ENCODE results near the gene CLIP4. TPM values are rescaled to one million over a fixed set of nuclear protein-coding genes. Genes with fewer than 3 reads are reported as not detected.

Gene CLIP4
- total RNA-seq, 4 donors from 2014 or later = 24.1 to 48.7 (median 40.1) TPM

DNA sequence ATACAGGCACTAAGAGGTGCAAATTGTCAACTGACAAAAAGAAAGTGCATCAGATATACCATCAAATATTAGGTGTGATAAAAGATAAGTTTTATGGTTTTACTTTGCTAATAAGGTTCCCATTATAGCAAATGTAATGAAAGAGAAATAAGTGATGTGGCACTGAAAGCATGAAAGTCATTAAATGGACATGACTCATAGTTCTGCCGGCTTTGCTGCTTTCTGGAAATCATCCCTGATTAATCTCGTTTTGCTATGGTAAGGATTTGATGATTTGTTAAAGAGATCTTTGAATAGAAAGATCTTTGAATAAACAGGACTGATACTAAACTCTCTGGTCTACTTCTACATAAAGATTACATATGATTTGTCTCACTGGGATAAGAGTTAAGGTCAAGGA, 72.7 kb downstream of the CLIP4 start:
- TF ChIP-seq POLR2A (IDR thresholded peaks at IDR 0.05) = no peak
- TF ChIP-seq, protein P1, sequence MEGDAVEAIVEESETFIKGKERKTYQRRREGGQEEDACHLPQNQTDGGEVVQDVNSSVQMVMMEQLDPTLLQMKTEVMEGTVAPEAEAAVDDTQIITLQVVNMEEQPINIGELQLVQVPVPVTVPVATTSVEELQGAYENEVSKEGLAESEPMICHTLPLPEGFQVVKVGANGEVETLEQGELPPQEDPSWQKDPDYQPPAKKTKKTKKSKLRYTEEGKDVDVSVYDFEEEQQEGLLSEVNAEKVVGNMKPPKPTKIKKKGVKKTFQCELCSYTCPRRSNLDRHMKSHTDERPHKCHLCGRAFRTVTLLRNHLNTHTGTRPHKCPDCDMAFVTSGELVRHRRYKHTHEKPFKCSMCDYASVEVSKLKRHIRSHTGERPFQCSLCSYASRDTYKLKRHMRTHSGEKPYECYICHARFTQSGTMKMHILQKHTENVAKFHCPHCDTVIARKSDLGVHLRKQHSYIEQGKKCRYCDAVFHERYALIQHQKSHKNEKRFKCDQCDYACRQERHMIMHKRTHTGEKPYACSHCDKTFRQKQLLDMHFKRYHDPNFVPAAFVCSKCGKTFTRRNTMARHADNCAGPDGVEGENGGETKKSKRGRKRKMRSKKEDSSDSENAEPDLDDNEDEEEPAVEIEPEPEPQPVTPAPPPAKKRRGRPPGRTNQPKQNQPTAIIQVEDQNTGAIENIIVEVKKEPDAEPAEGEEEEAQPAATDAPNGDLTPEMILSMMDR (IDR thresholded peaks at IDR 0.05) = no peak
- Histone ChIP-seq H3K27ac (no peak overlapping the region), H3K9me3 (no peaks in the 10 kb centered on the region), H3K36me3 (no peaks in the 10 kb centered on the region), H3K27me3 (no peaks in the 10 kb centered on the region), H3K4me1 (no peaks in the 10 kb centered on the region), H3K4me3 (no peak overlapping the region)
- no peak for DNase-seq
- intact Hi-C loops (cut with DNase I; ENCODE audit: low total_unique reads) = no loop called here

DNA sequence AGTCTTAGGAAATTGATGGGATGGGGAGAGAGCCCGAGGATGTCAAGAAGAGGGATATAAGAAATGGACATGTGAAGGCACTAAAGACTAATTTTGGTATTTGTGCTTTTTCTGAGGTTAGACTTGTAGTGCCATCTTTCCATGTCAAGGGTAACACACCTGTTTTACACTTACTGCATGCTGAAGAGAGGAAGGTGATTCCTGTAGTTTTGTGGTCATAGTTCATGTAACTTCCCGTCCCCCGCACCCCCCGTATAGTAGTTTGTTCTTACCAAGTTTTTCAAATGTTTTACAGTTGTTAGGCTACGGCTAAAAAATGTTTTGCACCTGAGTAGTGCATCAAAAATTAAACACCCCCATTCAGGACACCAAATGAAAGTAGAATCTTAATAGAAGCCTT, 73.8 kb downstream of the CLIP4 start:
- Histone ChIP-seq H3K4me3 (no peak overlapping the region), H3K9me3 (no peaks in the 10 kb centered on the region), H3K27me3 (no peaks in the 10 kb centered on the region), H3K4me1 (no peaks in the 10 kb centered on the region), H3K36me3 (no peaks in the 10 kb centered on the region), H3K27ac (no peak overlapping the region)
- no peak for DNase-seq
- no peak for TF ChIP-seq POLR2A (IDR thresholded peaks at IDR 0.05)
- TF ChIP-seq, protein P1 (IDR thresholded peaks at IDR 0.05) = no peak
- intact Hi-C loops (cut with DNase I; ENCODE audit: low total_unique reads) = no loop called here

DNA sequence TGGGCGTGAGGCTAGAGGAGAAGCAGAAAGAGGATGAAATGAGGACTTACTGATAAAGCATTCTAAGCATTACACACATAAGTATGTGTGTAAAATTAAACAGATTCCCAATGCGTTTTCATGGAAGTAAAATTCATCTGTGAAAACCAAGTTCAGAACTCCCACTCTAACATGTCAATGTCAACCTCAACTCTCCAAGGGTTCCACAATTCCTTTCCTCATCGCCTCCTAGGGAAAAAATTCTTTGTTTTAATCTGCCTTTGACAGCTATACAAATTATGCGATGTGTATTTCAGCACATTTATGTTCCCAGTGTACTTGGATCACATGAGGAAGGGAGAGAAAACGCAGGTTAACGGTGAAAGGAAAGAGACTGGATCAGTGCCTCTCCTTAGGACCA, 76.6 kb downstream of the CLIP4 start:
- Histone ChIP-seq H3K4me3 (no peak overlapping the region), H3K36me3 (no peaks in the 10 kb centered on the region), H3K27ac (no peak overlapping the region), H3K4me1 (no peaks in the 10 kb centered on the region), H3K9me3 (no peaks in the 10 kb centered on the region), H3K27me3 (no peaks in the 10 kb centered on the region)
- TF ChIP-seq POLR2A (IDR thresholded peaks at IDR 0.05) = no peak
- TF ChIP-seq, protein P1 (IDR thresholded peaks at IDR 0.05) = no peak
- intact Hi-C loops (cut with DNase I; ENCODE audit: low total_unique reads) = loop anchor here (10.0 kb wide), 2 partner anchors 237 to 367 kb away; no protein-coding TSS in a partner anchor
- DNase-seq = no peak

DNA sequence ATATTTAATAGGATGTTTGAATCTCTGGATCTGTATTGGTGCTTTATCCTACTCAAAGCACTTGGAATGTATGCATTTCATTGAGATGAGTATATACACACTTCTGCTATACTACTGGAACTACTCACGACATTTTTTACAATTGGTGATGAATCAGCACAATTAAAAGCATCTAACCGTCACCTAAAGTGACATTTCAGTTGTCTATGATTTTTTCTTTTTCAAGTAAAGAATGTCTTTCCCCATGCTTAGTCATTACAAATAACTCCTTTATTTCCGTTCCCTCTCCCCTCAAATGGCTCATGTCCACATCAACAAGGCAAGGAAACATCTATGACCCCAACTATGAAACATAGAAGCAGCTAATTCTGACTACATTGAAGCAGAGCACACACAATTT, 77.3 kb downstream of the CLIP4 start:
- Histone ChIP-seq H3K4me3 (no peak overlapping the region), H3K27me3 (no peaks in the 10 kb centered on the region), H3K9me3 (no peaks in the 10 kb centered on the region), H3K27ac (no peak overlapping the region), H3K36me3 (no peaks in the 10 kb centered on the region), H3K4me1 (no peaks in the 10 kb centered on the region)
- TF ChIP-seq POLR2A (IDR thresholded peaks at IDR 0.05) = no peak
- TF ChIP-seq, protein P1 (IDR thresholded peaks at IDR 0.05) = no peak
- intact Hi-C loops (cut with DNase I; ENCODE audit: low total_unique reads) = loop anchor here (10.0 kb wide), 2 partner anchors 238 to 368 kb away; no protein-coding TSS in a partner anchor
- no peak for DNase-seq

DNA sequence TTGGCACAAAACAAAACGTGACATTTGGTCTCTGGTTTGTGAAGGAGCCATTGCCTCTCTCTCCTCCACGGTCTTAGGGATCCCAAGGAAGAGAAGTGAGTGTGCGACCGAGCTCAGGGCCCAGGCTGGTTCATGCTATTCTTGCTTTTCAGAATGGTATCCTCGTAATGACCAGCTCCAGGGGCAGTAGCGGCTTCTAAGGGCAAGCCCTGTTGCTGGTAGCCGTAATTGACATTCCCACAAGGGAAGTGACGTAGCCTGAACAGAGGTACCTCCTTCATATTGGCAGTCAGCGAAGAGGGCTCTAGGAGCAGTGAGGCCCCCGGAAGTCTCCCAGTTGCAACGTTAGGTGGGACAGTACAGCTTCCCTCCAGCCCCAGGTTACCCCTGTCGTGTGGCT, 77.9 kb downstream of the CLIP4 start:
- H3K4me3 ChIP-seq = no peak overlapping the region
- no peaks in the 10 kb centered on the region for H3K36me3 ChIP-seq
- TF ChIP-seq POLR2A (IDR thresholded peaks at IDR 0.05) = no peak
- TF ChIP-seq, protein P1 (IDR thresholded peaks at IDR 0.05) = no peak
- no peak for DNase-seq
- intact Hi-C loops (cut with DNase I; ENCODE audit: low total_unique reads) = loop anchor here (10.0 kb wide), 2 partner anchors 238 to 368 kb away; no protein-coding TSS in a partner anchor
- H3K9me3 ChIP-seq = no peaks in the 10 kb centered on the region
- no peak overlapping the region for H3K27ac ChIP-seq
- no peaks in the 10 kb centered on the region for H3K27me3 ChIP-seq
- no peaks in the 10 kb centered on the region for H3K4me1 ChIP-seq

Measured in uterus (tissue), 4 donors.